K562 (cell line): ENCODE data around the gene ARHGAP4. TPM values are rescaled to one million over a fixed set of nuclear protein-coding genes. Genes with fewer than 3 reads are reported as not detected.

ENCODE experiments used
- CBX3 ChIP-seq, 2 experiments: IDR thresholded peaks; 1 replicate in 1 of 2; 2 replicates in 1 of 2; pipeline ENCODE4 v1.6.1; 2012; ENCODE audit warnings: inconsistent platforms in 2 of 2, low read length in 2 of 2, borderline replicate concordance in 1 of 2, control low read depth in 1 of 2
- CCAR2 ChIP-seq: fragments of 200-400 bp; formaldehyde crosslinking; IDR thresholded peaks from 2 replicates; pipeline ENCODE4 v1.6.1; 2017; ENCODE audit warnings: mild to moderate bottlenecking, low read depth, low read length
- DMBX1 ChIP-seq: fragments of 250-450 bp; sonication (Bioruptor Pico); IDR thresholded peaks from 2 replicates; pipeline ENCODE4 v1.8.0; 2022; ENCODE audit warnings: inconsistent platforms, mild to moderate bottlenecking, moderate library complexity, borderline replicate concordance
- GATAD2B ChIP-seq: fragments of 450-650 bp; IDR thresholded peaks from 2 replicates; pipeline ENCODE4 v1.6.1; 2017; ENCODE audit warnings: mild to moderate bottlenecking, borderline replicate concordance
- GMEB1 ChIP-seq: fragments of 250-450 bp; sonication (Bioruptor Pico); IDR thresholded peaks from 2 replicates; pipeline ENCODE4 v1.4.0; 2020; ENCODE audit warnings: mild to moderate bottlenecking
- HDAC2 ChIP-seq: fragments of 450-650 bp; IDR thresholded peaks from 2 replicates; pipeline ENCODE4 v1.6.1; 2016; ENCODE audit warnings: mild to moderate bottlenecking
- ILF3 ChIP-seq: fragments of 450-650 bp; IDR thresholded peaks from 2 replicates; pipeline ENCODE4 v1.6.1; 2018; ENCODE audit warnings: antibody characterized with exemption, mild to moderate bottlenecking, moderate library complexity, borderline replicate concordance
- MBD2 ChIP-seq: sonication (generic); IDR thresholded peaks from 2 replicates; pipeline ENCODE4 v1.6.1; 2016; ENCODE audit warnings: low read depth, borderline replicate concordance
- MCM7 ChIP-seq, 2 experiments: fragments of 450-650 bp; IDR thresholded peaks; 2 replicates each; pipeline ENCODE4 v1.6.1; 2016 to 2018
- MITF ChIP-seq: IDR thresholded peaks from 2 replicates; pipeline ENCODE4 v1.6.1; 2014; ENCODE audit warnings: antibody characterized with exemption
- POLR3A ChIP-seq: IDR thresholded peaks from 2 replicates; pipeline ENCODE4 v1.6.1; 2011; ENCODE audit warnings: borderline replicate concordance, mild to moderate bottlenecking, moderate library complexity; ENCODE audit not compliant: insufficient read length, insufficient read depth; ENCODE audit errors: extremely low read depth
- SAFB ChIP-seq: fragments of 200-400 bp; formaldehyde crosslinking; IDR thresholded peaks from 2 replicates; pipeline ENCODE4 v1.6.1; 2017; ENCODE audit warnings: low read depth, low read length, borderline replicate concordance
- SMC3 ChIP-seq: conservative IDR thresholded peaks from 2 replicates; pipeline ENCODE4 v1.6.1; 2011; ENCODE audit warnings: low read depth, low read length, improper control_type of control experiment; ENCODE audit not compliant: insufficient read depth
- TCF15 ChIP-seq: fragments of 250-450 bp; sonication (Bioruptor Pico); IDR thresholded peaks from 2 replicates; pipeline ENCODE4 v1.8.0; 2022; ENCODE audit warnings: moderate library complexity, mild to moderate bottlenecking, inconsistent platforms
- THRB ChIP-seq: fragments of 450-650 bp; formaldehyde crosslinking; conservative IDR thresholded peaks from 2 replicates; pipeline ENCODE4 v1.4.0; 2022; ENCODE audit warnings: mild to moderate bottlenecking, missing genetic modification characterization
- ZBTB17 ChIP-seq: fragments of 450-650 bp; formaldehyde crosslinking; IDR thresholded peaks from 2 replicates; pipeline ENCODE4 v1.4.0; 2020; ENCODE audit warnings: mild to moderate bottlenecking
- ZKSCAN8 ChIP-seq: fragments of 200-800 bp; sonication (Bioruptor generic); IDR thresholded peaks from 2 replicates; pipeline ENCODE4 v1.6.1; 2016; ENCODE audit warnings: missing genetic modification characterization, missing compliant biosample characterization
- ZNF224 ChIP-seq: sonication (generic); formaldehyde crosslinking; IDR thresholded peaks from 2 replicates; pipeline ENCODE4 v1.8.0; 2022; ENCODE audit warnings: mild to moderate bottlenecking, missing genetic modification reagents
- ZNF449 ChIP-seq: fragments of 250-450 bp; sonication (Bioruptor Pico); IDR thresholded peaks from 2 replicates; pipeline ENCODE4 v1.8.0; 2022; ENCODE audit warnings: moderate library complexity, mild to moderate bottlenecking, inconsistent platforms
- ZNF740 ChIP-seq, 3 experiments: fragments of 200-800 bp in 1 of 3; sonication (Bioruptor generic) in 1 of 3; sonication (generic) in 1 of 3; formaldehyde crosslinking in 1 of 3; IDR thresholded peaks; 2 replicates each; pipeline versions ENCODE4 v1.6.1 to v1.8.0; 2016 to 2022; ENCODE audit warnings: mild to moderate bottlenecking in 2 of 3, missing compliant biosample characterization in 2 of 3, missing genetic modification characterization in 2 of 3, missing genetic modification reagents in 1 of 3
- polyA plus RNA-seq, 8 experiments: library from polyadenylated mRNA; depleted of rRNA in 4 of 8; stranded (reverse) in 5 of 8; unstranded in 3 of 8; fragments of >200 nt; fragmentation: Nextera tagmentation in 2 of 8; fragmentation: Illumina TruSeq in 1 of 8; extraction: Ambion mirVana in 2 of 8; extraction: Trizol in 1 of 8; gene quantifications; 2 replicates each; pipeline versions ENCODE4 v1.2.1 to v1.2.3, GENCODE V29; 2011 to 2014; ENCODE audit warnings: inconsistent platforms in 1 of 8, missing spikeins in 1 of 8
- total RNA-seq, 7 experiments: library from RNA; depleted of rRNA in 6 of 7; stranded (reverse); fragments of >200 nt in 6 of 7; fragmentation: Illumina TruSeq in 2 of 7; extraction: Trizol in 2 of 7; gene quantifications; 2 replicates each; pipeline versions ENCODE4 v1.2.1 to v1.2.3, GENCODE V29; 2011 to 2021; ENCODE audit warnings: low replicate concordance in 1 of 7

Gene ARHGAP4
- total and polyA plus RNA-seq, 9 of the 15 experiments (the other 6 are each of a cell fraction or from before 2014, with no cell fraction given), result 0.30 to 81.8 (median 13.5) TPM

GRCh38 chrX:153947009-153947769, 21.1 kb upstream of the ARHGAP4 start (continued):
- no peak for TF ChIP-seq MITF
- no peak for TF ChIP-seq HDAC2
- TF ChIP-seq ZNF224 (CRISPR knock-in tag), result no peak
- no peak for TF ChIP-seq SAFB
- no peak for TF ChIP-seq ZKSCAN8 (CRISPR knock-in tag)
- TF ChIP-seq THRB, result no peak
- no peak for TF ChIP-seq ILF3
- no peak for TF ChIP-seq ZNF740 (CRISPR knock-in tag; IDR thresholded peaks at IDR 0.05)
- TF ChIP-seq ZNF740 (tag; IDR thresholded peaks at IDR 0.05), result no peak
- TF ChIP-seq MBD2, result no peak
- TF ChIP-seq DMBX1 (CRISPR knock-in tag), result 0 out of 2 replicates have a peak, but pooled peaks have one; percentile 37
- TF ChIP-seq CBX3 (IDR thresholded peaks at IDR 0.05; ENCODE audit: borderline replicate concordance in 1 of 2, low read length in 2 of 2), result 0 out of 3 replicates have a peak, but pooled peaks of 1 of the 2 experiments have one; percentile 25
- no peak for TF ChIP-seq POLR3A
- TF ChIP-seq MCM7 (IDR thresholded peaks at IDR 0.05), result no peak
- TF ChIP-seq TCF15, result no peak
- TF ChIP-seq ZBTB17 (CRISPR knock-in tag), result no peak
- TF ChIP-seq ZNF449 (CRISPR knock-in tag), result no peak
- peak; percentile 71 for TF ChIP-seq SMC3
- no peak for TF ChIP-seq GMEB1 (CRISPR knock-in tag)
- no peak for TF ChIP-seq GATAD2B
- no peak for TF ChIP-seq CCAR2
